ENCODE results near the gene ARID5A. TPM values are rescaled to one million over a fixed set of nuclear protein-coding genes. Genes with fewer than 3 reads are reported as not detected.

Gene ARID5A
- total and polyA plus RNA-seq, 10 of the 15 experiments (the other 5 are each of a cell fraction or from before 2014, with no cell fraction given), result 0.76 to 87.1 (median 37.6) TPM

GRCh38 chr2:96538487-96539214 is 2.1 kb downstream of the ARID5A start (continued):
- TF ChIP-seq YBX1 (IDR thresholded peaks at IDR 0.05), result no peak
- TF ChIP-seq, protein P1, sequence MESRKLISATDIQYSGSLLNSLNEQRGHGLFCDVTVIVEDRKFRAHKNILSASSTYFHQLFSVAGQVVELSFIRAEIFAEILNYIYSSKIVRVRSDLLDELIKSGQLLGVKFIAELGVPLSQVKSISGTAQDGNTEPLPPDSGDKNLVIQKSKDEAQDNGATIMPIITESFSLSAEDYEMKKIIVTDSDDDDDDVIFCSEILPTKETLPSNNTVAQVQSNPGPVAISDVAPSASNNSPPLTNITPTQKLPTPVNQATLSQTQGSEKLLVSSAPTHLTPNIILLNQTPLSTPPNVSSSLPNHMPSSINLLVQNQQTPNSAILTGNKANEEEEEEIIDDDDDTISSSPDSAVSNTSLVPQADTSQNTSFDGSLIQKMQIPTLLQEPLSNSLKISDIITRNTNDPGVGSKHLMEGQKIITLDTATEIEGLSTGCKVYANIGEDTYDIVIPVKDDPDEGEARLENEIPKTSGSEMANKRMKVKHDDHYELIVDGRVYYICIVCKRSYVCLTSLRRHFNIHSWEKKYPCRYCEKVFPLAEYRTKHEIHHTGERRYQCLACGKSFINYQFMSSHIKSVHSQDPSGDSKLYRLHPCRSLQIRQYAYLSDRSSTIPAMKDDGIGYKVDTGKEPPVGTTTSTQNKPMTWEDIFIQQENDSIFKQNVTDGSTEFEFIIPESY (IDR thresholded peaks at IDR 0.05), result no peak
- peak; percentile 55 for TF ChIP-seq CREB1 (IDR thresholded peaks at IDR 0.05; ENCODE audit: low read depth)
- no peak for TF ChIP-seq HSF1 (IDR thresholded peaks at IDR 0.05; ENCODE audit: low read depth, low read length)
- no peak for TF ChIP-seq POU2F2 (IDR thresholded peaks at IDR 0.05; ENCODE audit: borderline replicate concordance, low read depth, low read length)
- TF ChIP-seq HDAC6 (IDR thresholded peaks at IDR 0.05; ENCODE audit: unreplicated experiment), result no peak
- peak; percentile 47 for TF ChIP-seq POLR2A (IDR thresholded peaks at IDR 0.05; ENCODE audit: low read depth, low read length)
- TF ChIP-seq, protein P2, sequence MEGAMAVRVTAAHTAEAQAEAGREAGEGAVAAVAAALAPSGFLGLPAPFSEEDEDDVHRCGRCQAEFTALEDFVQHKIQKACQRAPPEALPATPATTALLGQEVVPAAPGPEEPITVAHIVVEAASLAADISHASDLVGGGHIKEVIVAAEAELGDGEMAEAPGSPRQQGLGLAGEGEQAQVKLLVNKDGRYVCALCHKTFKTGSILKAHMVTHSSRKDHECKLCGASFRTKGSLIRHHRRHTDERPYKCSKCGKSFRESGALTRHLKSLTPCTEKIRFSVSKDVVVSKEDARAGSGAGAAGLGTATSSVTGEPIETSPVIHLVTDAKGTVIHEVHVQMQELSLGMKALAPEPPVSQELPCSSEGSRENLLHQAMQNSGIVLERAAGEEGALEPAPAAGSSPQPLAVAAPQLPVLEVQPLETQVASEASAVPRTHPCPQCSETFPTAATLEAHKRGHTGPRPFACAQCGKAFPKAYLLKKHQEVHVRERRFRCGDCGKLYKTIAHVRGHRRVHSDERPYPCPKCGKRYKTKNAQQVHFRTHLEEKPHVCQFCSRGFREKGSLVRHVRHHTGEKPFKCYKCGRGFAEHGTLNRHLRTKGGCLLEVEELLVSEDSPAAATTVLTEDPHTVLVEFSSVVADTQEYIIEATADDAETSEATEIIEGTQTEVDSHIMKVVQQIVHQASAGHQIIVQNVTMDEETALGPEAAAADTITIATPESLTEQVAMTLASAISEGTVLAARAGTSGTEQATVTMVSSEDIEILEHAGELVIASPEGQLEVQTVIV (IDR thresholded peaks at IDR 0.05; ENCODE audit: borderline replicate concordance, partially characterized antibody), result no peak
- TF ChIP-seq POLR2AphosphoS5 (IDR thresholded peaks at IDR 0.05; ENCODE audit: low read length), result peak; percentile 2; the same call in 1 of the 2 replicates
- no peak for TF ChIP-seq BACH1 (IDR thresholded peaks at IDR 0.05; ENCODE audit: borderline replicate concordance)
- TF ChIP-seq, protein P3, sequence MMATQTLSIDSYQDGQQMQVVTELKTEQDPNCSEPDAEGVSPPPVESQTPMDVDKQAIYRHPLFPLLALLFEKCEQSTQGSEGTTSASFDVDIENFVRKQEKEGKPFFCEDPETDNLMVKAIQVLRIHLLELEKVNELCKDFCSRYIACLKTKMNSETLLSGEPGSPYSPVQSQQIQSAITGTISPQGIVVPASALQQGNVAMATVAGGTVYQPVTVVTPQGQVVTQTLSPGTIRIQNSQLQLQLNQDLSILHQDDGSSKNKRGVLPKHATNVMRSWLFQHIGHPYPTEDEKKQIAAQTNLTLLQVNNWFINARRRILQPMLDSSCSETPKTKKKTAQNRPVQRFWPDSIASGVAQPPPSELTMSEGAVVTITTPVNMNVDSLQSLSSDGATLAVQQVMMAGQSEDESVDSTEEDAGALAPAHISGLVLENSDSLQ (IDR thresholded peaks at IDR 0.05), result peak; percentile 53; the same call in 1 of the 2 replicates
- no peak for TF ChIP-seq ZBED1 (IDR thresholded peaks at IDR 0.05; ENCODE audit: borderline replicate concordance)
- TF ChIP-seq RCOR1 (conservative IDR thresholded peaks at IDR 0.05; ENCODE audit: low read depth, low read length), result 0 out of 2 replicates have a peak, but pooled peaks have one; percentile 26
- TF ChIP-seq KAT2A (conservative IDR thresholded peaks at IDR 0.05; ENCODE audit: control insufficient read depth, low read depth, low read length), result no peak
- no peak for TF ChIP-seq ZBTB11 (CRISPR knock-in tag; IDR thresholded peaks at IDR 0.05)
- TF ChIP-seq, protein P4, sequence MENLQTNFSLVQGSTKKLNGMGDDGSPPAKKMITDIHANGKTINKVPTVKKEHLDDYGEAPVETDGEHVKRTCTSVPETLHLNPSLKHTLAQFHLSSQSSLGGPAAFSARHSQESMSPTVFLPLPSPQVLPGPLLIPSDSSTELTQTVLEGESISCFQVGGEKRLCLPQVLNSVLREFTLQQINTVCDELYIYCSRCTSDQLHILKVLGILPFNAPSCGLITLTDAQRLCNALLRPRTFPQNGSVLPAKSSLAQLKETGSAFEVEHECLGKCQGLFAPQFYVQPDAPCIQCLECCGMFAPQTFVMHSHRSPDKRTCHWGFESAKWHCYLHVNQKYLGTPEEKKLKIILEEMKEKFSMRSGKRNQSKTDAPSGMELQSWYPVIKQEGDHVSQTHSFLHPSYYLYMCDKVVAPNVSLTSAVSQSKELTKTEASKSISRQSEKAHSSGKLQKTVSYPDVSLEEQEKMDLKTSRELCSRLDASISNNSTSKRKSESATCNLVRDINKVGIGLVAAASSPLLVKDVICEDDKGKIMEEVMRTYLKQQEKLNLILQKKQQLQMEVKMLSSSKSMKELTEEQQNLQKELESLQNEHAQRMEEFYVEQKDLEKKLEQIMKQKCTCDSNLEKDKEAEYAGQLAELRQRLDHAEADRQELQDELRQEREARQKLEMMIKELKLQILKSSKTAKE (IDR thresholded peaks at IDR 0.05; ENCODE audit: low read depth, poor library complexity, severe bottlenecking), result no peak
- TF ChIP-seq RELA (IDR thresholded peaks at IDR 0.05; ENCODE audit: borderline replicate concordance, partially characterized antibody), result no peak

All from GM12878 (cell line).